Central memory CD8-positive, alpha-beta T cell (primary cell): Measurements from ENCODE around the gene TEX51.

Experiments
- ATAC-seq: fragments of 150-1000 bp; cut with Tn5 transposase; replicated peaks from 2 replicates; pipeline ENCODE4 v1.10.0; 2022; ENCODE audit warnings: mild to moderate bottlenecking, moderate FRiP score, moderate number of reproducible peaks; ENCODE audit not compliant: poor library complexity, severe bottlenecking; ENCODE audit errors: extremely low read depth
- DNase-seq, 2 donors: peaks; one replicate each; pipeline ENCODE4 v3.0.0; 2021; ENCODE audit warnings: low spot score in 2 of 2
- H3K27ac Mint-ChIP-seq: one replicate; pipeline ENCODE4 v1.8.0; 2022; ENCODE audit warnings: low read depth, mild to moderate bottlenecking, moderate library complexity, mixed read lengths
- H3K27me3 Mint-ChIP-seq: one replicate; pipeline ENCODE4 v1.8.0; 2022; ENCODE audit warnings: mixed read lengths
- H3K36me3 Mint-ChIP-seq: one replicate; pipeline ENCODE4 v1.8.0; 2022; ENCODE audit warnings: mild to moderate bottlenecking, moderate library complexity, mixed read lengths; ENCODE audit not compliant: insufficient read depth
- H3K4me1 Mint-ChIP-seq: one replicate; pipeline ENCODE4 v1.8.0; 2022; ENCODE audit warnings: mixed read lengths
- H3K4me3 Mint-ChIP-seq: one replicate; pipeline ENCODE4 v1.8.0; 2022; ENCODE audit warnings: mild to moderate bottlenecking, moderate library complexity, mixed read lengths
- H3K9me3 Mint-ChIP-seq: one replicate; pipeline ENCODE4 v1.8.0; 2022; ENCODE audit warnings: mixed read lengths

TEX51 gene

DNA sequence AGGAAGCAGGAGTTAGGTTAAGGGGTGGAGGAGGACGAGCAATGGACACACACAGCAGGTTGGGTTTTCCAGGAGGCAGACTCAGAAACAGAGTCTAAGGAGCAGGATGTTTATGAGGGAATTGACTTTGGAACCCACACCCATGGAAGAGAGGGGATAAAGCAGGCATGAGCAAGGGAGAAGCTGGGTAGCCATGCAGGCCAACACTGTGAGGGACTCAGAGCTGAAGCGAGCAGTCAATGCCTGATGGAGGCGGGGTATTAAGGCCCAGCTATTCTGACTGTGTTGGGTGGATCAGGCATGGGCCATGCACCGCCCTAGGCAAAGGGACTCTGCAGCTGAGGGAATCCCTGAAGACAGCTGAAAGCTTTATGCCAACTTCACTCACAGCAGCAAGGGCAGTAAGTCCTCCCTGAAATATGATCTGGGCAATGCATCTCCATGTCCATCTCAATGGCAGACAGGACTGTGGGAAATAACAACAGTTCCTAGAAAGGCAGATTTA is 37.6 kb downstream of the TEX51 start:
- no peaks in the 10 kb centered on the region for H3K9me3 Mint-ChIP-seq

DNA sequence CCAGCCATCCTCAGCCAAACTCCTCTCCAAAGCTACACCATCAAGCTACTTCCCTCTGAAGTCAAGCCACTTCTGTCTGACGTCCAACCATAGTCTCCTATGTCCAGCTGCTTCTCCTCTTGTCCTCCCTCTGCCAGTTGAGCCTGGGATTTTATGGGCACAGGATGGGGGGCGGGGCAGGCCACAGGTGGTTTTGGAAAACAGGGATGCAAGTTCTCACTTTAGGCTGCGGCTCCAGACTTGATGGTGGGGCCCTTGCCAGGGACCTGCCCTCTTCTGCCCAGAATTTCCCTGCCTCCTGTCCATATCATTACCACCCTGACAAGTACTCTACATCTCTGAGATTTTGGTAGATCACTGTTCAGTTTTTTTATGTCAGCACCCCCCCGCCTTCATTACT is 41.6 kb downstream of the TEX51 start:
- ATAC-seq (no peak), DNase-seq (no peak)
- Mint-ChIP-seq H3K27me3 (peaks cover 75% of the 10 kb centered on the region), H3K9me3 (peaks cover 6% of the 10 kb centered on the region), H3K36me3 (peaks cover 1% of the 10 kb centered on the region), H3K4me3 (no peak overlapping the region), H3K27ac (no peak overlapping the region), H3K4me1 (peaks cover 10% of the 10 kb centered on the region)

More for the DNA sequence above, 37.6 kb downstream of the TEX51 start:
- peak overlapping the region; percentile 14 for H3K4me3 Mint-ChIP-seq
- H3K4me1 Mint-ChIP-seq, result peaks cover 11% of the 10 kb centered on the region
- peaks cover 84% of the 10 kb centered on the region for H3K27me3 Mint-ChIP-seq
- peaks cover 1% of the 10 kb centered on the region for H3K36me3 Mint-ChIP-seq
- peak overlapping the region; percentile 17 for H3K27ac Mint-ChIP-seq
- DNase-seq (no peak), ATAC-seq (no peak)

DNA sequence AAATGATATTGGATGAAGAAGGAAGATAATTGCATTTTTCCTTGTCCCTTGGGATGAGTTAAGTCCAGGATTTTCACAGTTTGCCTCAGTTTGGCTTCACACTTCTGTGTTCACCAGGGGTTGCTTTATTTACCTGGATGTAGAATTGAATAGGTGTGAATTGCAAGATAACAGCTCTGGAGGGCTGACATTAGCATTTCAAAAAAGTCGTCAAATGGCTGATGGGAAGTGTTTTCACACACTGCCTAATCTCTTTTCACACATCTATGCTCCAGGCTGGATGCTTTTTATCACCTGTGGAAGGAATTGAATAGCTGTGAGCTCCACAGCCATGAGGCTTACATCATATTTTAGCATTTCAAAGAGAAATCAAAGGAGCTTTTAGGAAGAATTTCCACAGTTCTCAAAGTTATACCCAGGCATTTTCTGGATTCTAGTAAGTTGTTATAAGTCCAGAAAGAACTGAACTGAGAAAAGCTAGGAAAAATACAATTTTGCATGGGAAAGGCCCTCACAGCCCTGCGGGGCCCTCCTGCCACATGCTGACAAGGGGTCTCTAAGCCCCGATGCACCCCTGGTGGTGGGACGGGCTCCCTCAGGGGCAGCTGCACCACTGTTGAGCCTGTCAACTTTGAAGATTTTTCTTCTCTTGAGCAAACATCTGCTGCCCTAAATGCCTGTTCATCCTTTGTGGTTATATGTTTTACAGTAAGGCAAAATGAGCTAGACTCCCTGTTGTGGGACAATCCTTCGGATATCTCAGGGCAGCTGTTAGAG is 43.9 kb downstream of the TEX51 start:
- H3K27me3 Mint-ChIP-seq, result peaks cover 77% of the 10 kb centered on the region
- DNase-seq, result no peak
- no peaks in the 10 kb centered on the region for H3K4me1 Mint-ChIP-seq
- peaks cover 2% of the 10 kb centered on the region for H3K36me3 Mint-ChIP-seq
- H3K9me3 Mint-ChIP-seq, result peaks cover 6% of the 10 kb centered on the region
- ATAC-seq, result no peak
- H3K4me3 Mint-ChIP-seq, result no peak overlapping the region
- no peak overlapping the region for H3K27ac Mint-ChIP-seq

DNA sequence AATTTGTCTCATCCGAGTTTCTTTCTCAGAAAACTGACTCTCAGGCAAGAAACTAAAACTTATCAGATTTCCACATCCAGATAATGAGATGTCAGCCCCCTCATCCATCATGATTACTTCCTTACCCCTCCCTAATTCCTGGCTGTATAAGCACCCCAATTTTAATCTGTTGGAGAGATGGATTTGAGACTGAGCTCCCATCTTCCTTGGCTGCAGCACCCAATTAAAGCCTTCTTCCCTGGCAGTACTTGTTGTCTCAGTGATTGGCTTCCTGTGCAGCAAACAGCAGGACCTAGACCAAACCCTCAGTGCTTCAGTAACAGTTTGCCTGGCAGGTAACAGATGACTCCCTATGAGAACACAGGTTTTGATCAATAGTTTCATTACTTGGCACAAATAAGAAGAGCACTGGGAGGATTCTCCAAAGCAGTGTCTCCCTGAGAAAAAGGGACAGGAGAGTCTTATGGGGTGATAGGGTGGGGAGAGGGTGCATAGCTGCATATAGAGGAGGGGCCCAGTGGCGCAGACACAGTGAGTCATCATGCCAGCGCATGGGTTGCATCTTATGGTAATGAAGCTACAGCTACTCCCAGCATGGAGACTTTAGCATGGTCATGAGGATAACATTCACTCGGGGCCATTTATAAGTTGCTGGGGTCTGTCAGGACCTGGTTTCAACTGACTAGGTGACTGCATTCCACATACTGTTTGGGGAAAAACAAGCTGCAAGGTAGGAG is 45.1 kb downstream of the TEX51 start:
- DNase-seq, result no peak
- Mint-ChIP-seq H3K4me3 (no peak overlapping the region), H3K27me3 (peaks cover 77% of the 10 kb centered on the region), H3K36me3 (peaks cover 2% of the 10 kb centered on the region), H3K27ac (no peak overlapping the region), H3K4me1 (no peaks in the 10 kb centered on the region), H3K9me3 (peaks cover 6% of the 10 kb centered on the region)
- no peak for ATAC-seq

DNA sequence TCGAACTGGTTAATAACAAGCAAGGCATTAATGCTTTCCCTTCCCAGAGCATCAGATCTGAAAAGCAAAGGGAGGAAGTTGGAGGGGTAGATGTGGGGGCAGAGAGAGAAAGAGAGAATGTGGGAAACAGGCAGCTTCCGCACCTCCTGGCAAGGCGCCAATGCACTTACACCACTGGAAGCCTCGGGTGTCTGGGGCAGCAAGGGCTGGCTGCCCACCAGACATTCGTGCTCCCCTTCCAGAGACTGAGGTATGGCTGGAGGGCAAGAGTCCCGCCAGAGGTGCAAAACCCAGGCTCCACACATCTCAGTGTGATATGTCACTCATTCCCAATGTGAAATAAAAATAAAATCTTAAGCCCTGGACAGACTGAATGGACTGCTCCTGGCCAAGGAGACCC is 46.4 kb downstream of the TEX51 start:
- Mint-ChIP-seq H3K4me1 (no peaks in the 10 kb centered on the region), H3K9me3 (peaks cover 6% of the 10 kb centered on the region), H3K4me3 (no peak overlapping the region), H3K27ac (no peak overlapping the region), H3K27me3 (peaks cover 74% of the 10 kb centered on the region), H3K36me3 (peaks cover 2% of the 10 kb centered on the region)
- ATAC-seq (no peak), DNase-seq (no peak)

DNA sequence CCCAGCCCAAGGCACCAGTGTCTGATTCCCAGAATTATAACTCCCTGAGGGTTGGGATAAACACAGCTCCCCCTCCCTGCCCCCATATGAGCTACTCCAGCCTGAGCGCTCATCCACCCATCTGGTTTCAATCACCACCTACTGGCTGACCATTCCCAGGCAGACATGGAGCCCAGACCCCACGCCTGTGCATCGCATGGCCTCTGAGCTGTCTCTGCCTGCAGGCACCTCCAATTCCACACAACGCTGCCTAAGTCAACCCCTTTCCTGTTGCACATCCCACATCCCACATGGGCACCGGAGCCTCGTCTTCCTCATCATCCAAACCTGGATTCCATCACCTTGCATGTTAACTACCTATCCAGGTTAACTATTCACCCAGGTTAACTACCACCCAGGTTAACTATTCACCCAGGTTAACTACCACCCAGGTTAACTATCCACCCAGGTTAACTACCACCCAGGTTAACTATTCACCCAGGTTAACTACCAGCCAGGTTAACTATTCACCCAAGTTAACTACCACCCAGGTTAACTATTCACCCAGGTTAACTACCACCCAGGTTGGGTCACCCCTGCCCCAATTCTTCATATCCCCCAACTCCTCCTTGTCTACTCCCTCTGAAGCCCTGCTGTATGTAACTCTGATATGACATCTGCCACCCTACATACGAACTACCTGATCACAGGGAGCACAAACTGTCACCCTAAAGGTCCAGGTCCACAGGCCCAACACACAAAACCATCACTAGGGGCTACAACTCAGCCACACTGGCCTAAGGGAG is 47.8 kb downstream of the TEX51 start:
- H3K27me3 Mint-ChIP-seq, result peaks cover 66% of the 10 kb centered on the region
- no peak overlapping the region for H3K27ac Mint-ChIP-seq
- no peak for DNase-seq
- peaks cover 6% of the 10 kb centered on the region for H3K9me3 Mint-ChIP-seq
- H3K36me3 Mint-ChIP-seq, result peaks cover 2% of the 10 kb centered on the region
- no peak overlapping the region for H3K4me3 Mint-ChIP-seq
- no peak for ATAC-seq
- no peaks in the 10 kb centered on the region for H3K4me1 Mint-ChIP-seq

DNA sequence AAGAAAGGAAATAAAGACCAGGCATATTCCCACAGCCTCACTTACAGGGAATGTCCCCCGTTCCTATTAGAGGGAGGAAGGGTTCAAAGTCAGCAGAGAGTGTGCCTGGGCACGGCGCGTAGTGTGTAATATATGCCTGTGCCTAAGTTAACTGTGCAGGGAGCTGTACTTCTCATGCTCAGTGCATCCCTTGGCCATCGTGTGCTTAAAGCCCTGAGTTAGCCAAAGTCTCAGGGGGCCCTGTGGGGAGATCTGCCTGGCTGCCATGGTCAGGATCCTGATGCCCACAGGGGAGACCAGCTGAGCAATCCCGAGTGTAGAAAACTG is 48.4 kb downstream of the TEX51 start:
- peaks cover 64% of the 10 kb centered on the region for H3K27me3 Mint-ChIP-seq
- H3K36me3 Mint-ChIP-seq, result peaks cover 2% of the 10 kb centered on the region
- no peaks in the 10 kb centered on the region for H3K4me1 Mint-ChIP-seq

DNA sequence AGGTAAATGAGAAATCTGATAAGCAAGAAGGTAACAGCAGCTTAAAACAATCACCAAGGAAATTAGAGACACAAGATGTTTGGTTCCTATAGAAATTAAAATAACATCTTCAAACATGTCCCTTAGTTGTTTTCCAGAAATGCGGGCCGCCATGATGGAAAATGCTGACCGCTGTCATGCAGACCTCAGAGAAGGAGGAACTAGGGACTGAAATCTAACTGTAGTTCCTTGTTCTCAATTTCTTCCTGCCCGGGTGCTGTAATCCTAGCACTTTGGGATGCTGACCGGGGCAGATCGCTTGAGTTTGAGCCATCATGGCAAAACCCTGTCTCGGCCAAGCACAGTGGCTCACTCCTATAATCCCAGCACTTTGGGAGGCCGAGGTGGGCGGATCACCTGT is 51.1 kb downstream of the TEX51 start:
- Mint-ChIP-seq H3K27ac (no peak overlapping the region), H3K36me3 (peaks cover 4% of the 10 kb centered on the region), H3K27me3 (peaks cover 68% of the 10 kb centered on the region), H3K4me3 (no peak overlapping the region), H3K9me3 (no peaks in the 10 kb centered on the region), H3K4me1 (no peaks in the 10 kb centered on the region)
- no peak for DNase-seq
- no peak for ATAC-seq

More for the DNA sequence above, 48.4 kb downstream of the TEX51 start:
- Mint-ChIP-seq H3K9me3 (peaks cover 6% of the 10 kb centered on the region), H3K27ac (no peak overlapping the region), H3K4me3 (no peak overlapping the region)
- ATAC-seq (no peak), DNase-seq (no peak)

DNA sequence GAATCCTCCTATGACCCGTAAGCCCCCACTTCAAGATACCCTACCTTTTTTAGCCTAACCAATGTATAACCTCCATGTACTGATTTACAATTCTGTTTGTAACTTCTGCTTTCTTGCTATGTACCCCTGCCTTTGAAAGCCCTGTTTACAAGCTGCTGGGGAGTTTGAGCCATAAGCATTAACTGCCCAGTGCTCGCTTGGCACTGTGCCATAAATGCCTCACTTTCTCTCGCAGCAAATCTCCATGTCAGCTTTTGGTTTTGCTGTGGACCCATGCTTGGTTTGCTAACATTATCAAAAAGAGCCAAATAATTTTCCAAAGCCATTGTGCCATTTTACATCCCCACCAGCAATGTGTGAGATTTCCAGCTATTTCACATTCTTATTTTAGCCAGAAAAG is 51.8 kb downstream of the TEX51 start:
- peaks cover 3% of the 10 kb centered on the region for H3K36me3 Mint-ChIP-seq
- H3K27me3 Mint-ChIP-seq, result peaks cover 75% of the 10 kb centered on the region
- no peaks in the 10 kb centered on the region for H3K4me1 Mint-ChIP-seq
- H3K9me3 Mint-ChIP-seq, result no peaks in the 10 kb centered on the region
- no peak overlapping the region for H3K4me3 Mint-ChIP-seq
- no peak overlapping the region for H3K27ac Mint-ChIP-seq
- ATAC-seq (no peak), DNase-seq (no peak)
